ENCODE measurements around the gene HPS5.
A peak's percentile ranks its signal among the peaks of the same experiment; 100 is the strongest.
"Not testable (repeated sequence)": the region's sequence is repeated elsewhere in the genome, so short reads cannot be mapped to it uniquely, and the experiment has no call there.

The HPS5 gene

DNA sequence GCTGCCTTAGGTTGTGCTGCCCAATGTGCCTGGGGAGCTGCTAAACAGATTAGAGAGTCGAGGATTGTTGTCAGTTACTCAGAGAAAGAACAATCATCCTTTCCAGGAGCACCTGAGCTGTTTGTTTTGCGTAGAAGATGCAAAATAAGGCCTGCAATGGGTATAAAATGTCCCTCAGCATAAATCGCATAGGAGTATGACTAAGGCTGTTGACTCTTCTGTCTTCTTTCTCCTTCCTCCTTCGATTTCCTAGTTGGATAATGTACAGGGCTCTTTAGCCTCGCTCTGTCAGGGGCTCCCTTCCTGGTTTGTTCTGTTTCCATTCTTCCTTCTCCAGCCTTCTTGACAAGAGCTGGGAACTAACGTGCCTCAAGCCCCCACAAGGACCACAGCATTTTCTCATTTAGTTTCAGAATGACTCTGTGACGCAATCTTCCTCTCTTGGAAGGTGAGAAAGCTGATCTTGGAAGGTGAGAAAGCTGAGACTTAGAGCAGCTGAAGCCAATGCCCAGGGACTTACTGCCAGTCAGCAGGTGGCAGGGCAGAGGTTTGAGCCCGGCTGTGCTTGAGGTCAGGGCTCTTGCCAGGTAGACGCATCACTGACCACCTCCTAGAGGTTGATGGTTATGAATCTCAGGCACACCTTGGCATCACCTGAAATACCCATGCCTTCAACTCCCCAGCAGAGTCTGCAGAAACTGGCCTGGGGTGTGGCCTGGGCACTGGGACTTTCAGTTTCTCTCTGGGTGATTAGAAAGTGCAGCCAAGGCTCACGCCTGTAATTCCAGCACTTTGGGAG lies 54.4 kb downstream of the HPS5 start:
- not testable (repeated sequence) for H3K27ac Mint-ChIP-seq; H3K4me3 Mint-ChIP-seq; H3K4me1 Mint-ChIP-seq (ENCODE audit: low read depth); H3K36me3 Mint-ChIP-seq (ENCODE audit: low read depth); H3K9me3 Mint-ChIP-seq; H3K27me3 Mint-ChIP-seq

- Mint-ChIP-seq H3K27ac (no peak within 1 kb of the TSS), H3K27me3 (peaks cover 4% of the 10 kb centered on the region), H3K9me3 (no peaks in the 10 kb centered on the region), H3K4me3 (no peak within 1 kb of the TSS), H3K4me1 (ENCODE audit: low read depth) (peaks cover 3% of the 10 kb centered on the region), H3K36me3 (ENCODE audit: low read depth) (no peaks in the 10 kb centered on the region)
Observed at GRCh38 chr11:18265949-18266348, 56.0 kb downstream of the HPS5 start, which contains the start of gene SAA1. Gene SAA1, plus strand, starts transcription at chr11:18266264. Its CDS starts 624 bp downstream, at chr11:18266888.

DNA sequence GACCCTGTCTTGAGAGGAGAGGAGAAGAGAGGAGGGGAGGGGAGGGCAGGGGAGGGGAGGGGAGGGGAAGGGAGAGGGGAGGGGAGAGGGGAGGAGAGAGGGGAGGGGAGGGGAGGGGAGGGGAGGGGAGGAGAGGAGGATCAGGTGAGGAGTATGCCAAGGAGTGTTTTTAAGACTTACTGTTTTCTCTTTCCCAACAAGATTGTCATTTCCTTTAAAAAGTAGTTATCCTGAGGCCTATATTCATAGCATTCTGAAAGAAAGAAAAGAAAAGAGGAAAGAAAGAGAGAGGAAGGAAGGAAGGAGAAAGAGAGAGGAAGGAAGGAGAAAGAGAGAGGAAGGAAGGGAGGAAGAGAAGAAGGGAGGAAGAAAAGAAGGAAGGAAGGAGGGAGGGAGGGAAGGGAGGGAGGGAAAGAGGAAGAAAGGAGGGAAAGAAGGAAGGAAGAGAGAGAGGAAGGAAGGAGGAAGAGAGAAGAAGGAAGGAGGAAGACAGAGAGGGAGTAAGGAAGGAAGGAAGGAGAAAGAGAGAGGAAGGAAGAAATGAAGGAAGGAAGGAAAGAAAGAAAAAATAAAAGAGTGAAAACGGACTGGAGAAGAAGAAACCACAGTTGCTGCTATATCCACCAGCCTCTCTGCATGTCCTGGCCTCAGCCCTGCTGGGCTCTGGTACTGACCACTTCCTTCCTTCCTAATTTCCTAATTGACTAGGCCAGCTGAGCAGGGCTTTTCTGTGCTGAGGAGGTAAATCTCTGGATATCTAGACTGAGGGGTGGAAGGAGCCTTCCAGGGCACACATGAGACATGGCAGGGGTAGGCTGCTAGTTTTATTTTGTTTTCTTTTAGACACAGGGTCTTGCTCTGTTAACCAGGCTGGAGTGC lies 57.0 kb downstream of the HPS5 start:
- no peaks in the 10 kb centered on the region for H3K9me3 Mint-ChIP-seq
- no peak overlapping the region for H3K27ac Mint-ChIP-seq
- no peak overlapping the region for H3K4me3 Mint-ChIP-seq
- peaks cover 4% of the 10 kb centered on the region for H3K27me3 Mint-ChIP-seq
- peaks cover 3% of the 10 kb centered on the region for H3K4me1 Mint-ChIP-seq (ENCODE audit: low read depth)
- no peaks in the 10 kb centered on the region for H3K36me3 Mint-ChIP-seq (ENCODE audit: low read depth)

DNA sequence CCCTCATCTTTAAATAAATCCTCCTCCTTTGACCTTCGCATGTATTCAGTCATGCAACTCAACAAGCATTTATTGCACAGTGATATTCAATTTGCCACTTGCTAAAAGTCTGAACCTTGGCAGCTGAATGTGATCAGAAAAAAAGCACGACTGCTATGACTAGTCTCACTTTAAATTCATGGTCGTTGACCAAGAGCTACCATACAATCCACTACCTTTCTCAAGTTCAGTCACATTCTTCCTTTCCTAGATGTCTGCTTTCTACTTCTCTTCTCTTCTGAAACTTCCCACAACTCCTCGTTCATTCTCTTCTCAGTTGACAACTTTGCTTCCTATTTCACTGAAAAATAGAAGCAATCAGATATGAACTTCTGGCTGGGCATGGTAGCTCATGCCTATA lies 57.9 kb downstream of the HPS5 start:
- Mint-ChIP-seq H3K27ac (no peak overlapping the region), H3K36me3 (ENCODE audit: low read depth) (no peaks in the 10 kb centered on the region), H3K4me1 (ENCODE audit: low read depth) (peaks cover 3% of the 10 kb centered on the region), H3K9me3 (no peaks in the 10 kb centered on the region), H3K27me3 (peaks cover 4% of the 10 kb centered on the region), H3K4me3 (no peak overlapping the region)

GRCh38 chr11:18262681-18263350 lies 59.1 kb downstream of the HPS5 start:
- not testable (repeated sequence) for H3K27ac Mint-ChIP-seq; H3K4me1 Mint-ChIP-seq (ENCODE audit: low read depth); H3K27me3 Mint-ChIP-seq

GRCh38 chr11:18261721-18262120 lies 60.2 kb downstream of the HPS5 start:
- H3K9me3 Mint-ChIP-seq: no peaks in the 10 kb centered on the region
- peaks cover 4% of the 10 kb centered on the region for H3K27me3 Mint-ChIP-seq
- H3K4me1 Mint-ChIP-seq (ENCODE audit: low read depth): no peaks in the 10 kb centered on the region
- no peak overlapping the region for H3K27ac Mint-ChIP-seq
- no peaks in the 10 kb centered on the region for H3K36me3 Mint-ChIP-seq (ENCODE audit: low read depth)
- no peak overlapping the region for H3K4me3 Mint-ChIP-seq

More at GRCh38 chr11:18262681-18263350, 59.1 kb downstream of the HPS5 start:
- H3K4me3 Mint-ChIP-seq; H3K36me3 Mint-ChIP-seq (ENCODE audit: low read depth); H3K9me3 Mint-ChIP-seq: not testable (repeated sequence)

GRCh38 chr11:18259259-18259658 lies 62.7 kb downstream of the HPS5 start:
- Mint-ChIP-seq H3K4me3 (no peak overlapping the region), H3K9me3 (no peaks in the 10 kb centered on the region), H3K27me3 (peaks cover 4% of the 10 kb centered on the region), H3K4me1 (ENCODE audit: low read depth) (no peaks in the 10 kb centered on the region), H3K27ac (no peak overlapping the region), H3K36me3 (ENCODE audit: low read depth) (no peaks in the 10 kb centered on the region)

- Mint-ChIP-seq H3K4me1 (ENCODE audit: low read depth) (no peaks in the 10 kb centered on the region), H3K36me3 (ENCODE audit: low read depth) (no peaks in the 10 kb centered on the region), H3K27ac (no peak overlapping the region)
Observed at GRCh38 chr11:18254781-18255361, 67.1 kb downstream of the HPS5 start.

DNA sequence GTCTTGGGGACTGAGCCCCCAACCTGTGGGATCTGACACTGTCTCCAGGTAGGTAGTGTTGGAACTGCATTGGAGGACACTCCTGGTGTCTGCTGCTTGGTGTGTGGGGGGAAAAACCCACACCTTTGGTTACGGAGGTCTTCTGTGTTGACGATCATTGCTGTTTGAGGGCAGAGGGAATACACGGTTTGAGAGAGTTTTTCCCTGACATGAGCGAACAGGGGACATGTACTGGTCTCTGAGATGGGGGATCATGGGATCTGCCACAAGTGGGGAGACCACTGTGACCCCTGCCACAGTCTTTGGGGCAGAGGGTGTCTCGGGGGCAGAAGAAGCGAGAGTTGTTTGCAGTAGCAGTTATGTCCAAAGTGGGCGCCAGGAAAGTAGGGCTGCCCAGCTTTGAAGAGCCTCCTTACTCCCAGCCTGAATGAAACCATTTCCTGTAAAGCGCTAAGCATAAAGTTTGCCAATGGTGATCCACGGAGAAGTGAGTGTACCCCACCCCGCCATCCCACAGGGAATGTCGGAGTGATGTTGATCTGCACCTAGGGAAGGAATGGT lies 68.1 kb downstream of the HPS5 start:
- Mint-ChIP-seq H3K9me3 (no peaks in the 10 kb centered on the region), H3K4me3 (no peak overlapping the region), H3K27me3 (peaks cover 4% of the 10 kb centered on the region), H3K27ac (no peak overlapping the region), H3K4me1 (ENCODE audit: low read depth) (no peaks in the 10 kb centered on the region), H3K36me3 (ENCODE audit: low read depth) (no peaks in the 10 kb centered on the region)

More at GRCh38 chr11:18254781-18255361, 67.1 kb downstream of the HPS5 start:
- Mint-ChIP-seq H3K4me3 (no peak overlapping the region), H3K9me3 (no peaks in the 10 kb centered on the region), H3K27me3 (peaks cover 4% of the 10 kb centered on the region)

GRCh38 chr11:18253233-18253632 lies 68.7 kb downstream of the HPS5 start:
- no peak overlapping the region for H3K27ac Mint-ChIP-seq
- H3K4me3 Mint-ChIP-seq: no peak overlapping the region
- no peaks in the 10 kb centered on the region for H3K36me3 Mint-ChIP-seq (ENCODE audit: low read depth)
- H3K27me3 Mint-ChIP-seq: peaks cover 4% of the 10 kb centered on the region
- no peaks in the 10 kb centered on the region for H3K4me1 Mint-ChIP-seq (ENCODE audit: low read depth)
- no peaks in the 10 kb centered on the region for H3K9me3 Mint-ChIP-seq

GRCh38 chr11:18248561-18248960 lies 73.4 kb downstream of the HPS5 start, which contains the start of gene SAA2:
Gene SAA2, minus strand, starts transcription at chr11:18248668. Its CDS starts 657 bp downstream, at chr11:18248011.
- H3K9me3 Mint-ChIP-seq: no peaks in the 10 kb centered on the region
- H3K36me3 Mint-ChIP-seq (ENCODE audit: low read depth): no peaks in the 10 kb centered on the region
- no peak within 1 kb of the TSS for H3K27ac Mint-ChIP-seq
- no peak within 1 kb of the TSS for H3K4me3 Mint-ChIP-seq
- H3K4me1 Mint-ChIP-seq (ENCODE audit: low read depth): peaks cover 14% of the 10 kb centered on the region
- no peaks in the 10 kb centered on the region for H3K27me3 Mint-ChIP-seq

GRCh38 chr11:18247191-18247581 lies 74.8 kb downstream of the HPS5 start:
- not testable (repeated sequence) for H3K36me3 Mint-ChIP-seq (ENCODE audit: low read depth); H3K27ac Mint-ChIP-seq; H3K9me3 Mint-ChIP-seq; H3K27me3 Mint-ChIP-seq; H3K4me3 Mint-ChIP-seq
- peaks cover 14% of the 10 kb centered on the region for H3K4me1 Mint-ChIP-seq (ENCODE audit: low read depth)

DNA sequence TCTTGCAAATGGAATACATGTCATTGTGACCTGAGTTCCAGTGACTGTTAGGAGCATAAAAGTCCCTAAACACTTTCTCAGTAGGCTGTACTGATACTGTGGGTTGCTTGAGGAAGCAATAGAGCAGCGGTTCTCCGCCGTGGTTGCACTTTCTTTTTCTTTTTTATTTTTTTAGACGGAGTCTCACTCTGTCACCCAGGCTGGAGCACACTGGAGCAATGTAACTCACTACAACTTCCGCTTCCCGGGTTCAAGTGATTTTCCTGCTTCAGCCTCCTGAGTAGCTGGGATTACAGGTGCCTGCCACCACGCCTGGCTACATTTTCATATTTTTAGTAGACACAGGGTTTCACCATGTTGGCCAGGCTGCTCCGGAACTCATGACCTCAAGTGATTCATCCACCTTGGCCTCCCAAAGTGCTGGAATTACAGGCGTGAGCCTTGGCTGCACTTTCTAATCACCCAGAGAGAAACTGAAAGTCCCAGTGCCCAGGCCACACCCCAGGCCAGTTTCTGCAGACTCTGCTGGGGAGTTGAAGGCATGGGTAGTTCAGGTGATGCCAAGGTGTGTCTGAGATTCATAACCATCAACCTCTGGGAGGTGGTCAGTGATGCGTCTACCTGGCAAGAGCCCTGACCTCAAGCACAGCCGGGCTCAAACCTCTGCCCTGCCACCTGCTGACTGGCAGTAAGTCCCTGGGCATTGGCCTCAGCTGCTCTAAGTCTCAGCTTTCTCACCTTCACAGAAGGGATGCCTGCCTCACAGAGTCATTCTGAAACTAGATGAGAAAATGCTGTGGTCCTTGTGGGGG lies 75.4 kb downstream of the HPS5 start:
- H3K27me3 Mint-ChIP-seq; H3K9me3 Mint-ChIP-seq; H3K36me3 Mint-ChIP-seq (ENCODE audit: low read depth): not testable (repeated sequence)
- Mint-ChIP-seq H3K27ac (peak overlapping the region; percentile 63), H3K4me3 (peak overlapping the region; percentile 62), H3K4me1 (ENCODE audit: low read depth) (peaks cover 14% of the 10 kb centered on the region)

- Mint-ChIP-seq H3K27ac (no peak overlapping the region), H3K4me3 (no peak overlapping the region), H3K36me3 (ENCODE audit: low read depth) (no peaks in the 10 kb centered on the region), H3K27me3 (peaks cover 5% of the 10 kb centered on the region), H3K9me3 (no peaks in the 10 kb centered on the region), H3K4me1 (ENCODE audit: low read depth) (peaks cover 14% of the 10 kb centered on the region)
Observed at GRCh38 chr11:18245396-18245795, 76.5 kb downstream of the HPS5 start.
